SHP77 treated with DMSO at 0.1 percent for 48 hours (cell line): ENCODE data around the gene P2RY8.
"Not testable (repeated sequence)": the region's sequence is repeated elsewhere in the genome, so short reads cannot be mapped to it uniquely, and the experiment has no call there.

Experiments used
- DNase-seq: peaks from one replicate; lab custom pipeline; 2025; lab: John Stamatoyannopoulos, UW

The P2RY8 gene

GRCh38 chrX:1486177-1486576 is 50.8 kb downstream of the P2RY8 start:
- no peak for DNase-seq

- DNase-seq: no peak
Observed at GRCh38 chrX:1485033-1485432, 52.0 kb downstream of the P2RY8 start.

- no peak for DNase-seq
Observed at GRCh38 chrX:1484638-1485019, 52.4 kb downstream of the P2RY8 start.

GRCh38 chrX:1483843-1484637 is 52.9 kb downstream of the P2RY8 start:
- no peak for DNase-seq

- DNase-seq: not testable (repeated sequence)
Observed at GRCh38 chrX:1482530-1482928, 54.5 kb downstream of the P2RY8 start.

- DNase-seq: no peak
Observed at GRCh38 chrX:1481636-1482529, 55.1 kb downstream of the P2RY8 start.

- DNase-seq: no peak
Observed at GRCh38 chrX:1480082-1480785, 56.8 kb downstream of the P2RY8 start.

DNA sequence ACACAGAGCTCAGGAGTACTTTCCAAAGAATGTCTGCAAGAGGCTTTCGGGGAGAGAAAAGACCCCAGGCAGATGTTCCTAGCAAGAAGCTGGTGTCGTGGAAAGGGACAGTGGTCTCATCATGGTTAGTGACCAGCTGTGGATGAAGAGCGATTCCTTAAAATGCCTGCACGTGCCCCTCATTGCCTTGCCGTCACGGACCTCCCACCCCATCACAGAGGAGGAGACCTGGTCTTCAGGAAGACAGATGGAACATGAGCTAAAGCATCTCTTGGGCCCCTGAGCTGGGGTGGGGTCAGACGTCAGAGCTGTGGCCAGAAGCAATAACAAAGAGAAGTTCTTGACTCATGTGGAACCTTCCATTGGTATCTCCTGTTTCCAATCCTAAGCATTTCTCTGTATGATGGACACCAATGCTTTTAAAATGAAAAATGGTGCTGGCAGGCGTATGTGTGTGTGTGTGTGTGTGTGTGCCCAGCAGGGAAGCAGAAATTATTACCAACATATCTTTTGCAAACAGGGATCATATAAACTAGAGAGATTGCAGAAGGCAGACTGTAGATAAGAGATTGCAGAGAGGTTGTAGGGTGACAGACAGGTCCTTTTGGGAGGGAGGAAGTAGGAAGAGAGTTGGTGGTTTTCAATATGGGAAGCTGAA is 59.1 kb downstream of the P2RY8 start:
- no peak for DNase-seq

DNA sequence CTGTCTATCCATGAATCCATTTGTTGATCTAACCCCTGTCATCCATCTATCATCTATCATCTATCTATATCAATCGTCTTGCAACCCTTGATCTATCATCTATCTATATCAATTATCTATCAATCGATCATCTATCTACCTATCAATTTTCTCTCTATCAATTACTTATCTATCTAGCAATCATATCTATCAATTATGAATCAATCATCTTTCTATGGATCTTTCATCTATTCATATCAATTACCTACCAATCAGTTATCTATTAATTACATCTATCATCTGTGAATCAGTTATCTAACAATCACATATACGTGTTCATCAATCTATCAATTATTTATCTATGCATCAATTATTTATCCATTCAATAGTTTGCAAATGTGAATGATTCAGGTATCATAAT is 59.8 kb downstream of the P2RY8 start:
- DNase-seq: no peak

DNA sequence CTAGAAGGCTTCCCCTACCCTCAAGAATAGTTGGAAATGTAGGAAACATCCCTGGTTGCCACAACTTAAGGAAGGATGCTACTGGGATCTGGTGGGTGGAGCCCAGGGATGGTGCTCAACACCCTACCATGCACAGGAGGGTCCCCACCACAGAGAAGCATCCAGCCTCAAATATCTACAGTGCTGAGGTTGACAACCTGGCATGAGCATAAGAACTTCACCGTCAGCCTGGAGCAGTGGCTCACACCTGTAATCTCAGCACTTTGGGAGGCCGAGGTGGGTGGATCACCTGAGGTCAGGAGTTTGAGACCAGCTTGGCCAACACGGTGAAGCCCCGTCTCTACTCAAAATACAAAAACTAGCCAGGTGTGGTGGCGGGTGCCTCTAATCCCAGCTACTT is 60.3 kb downstream of the P2RY8 start:
- DNase-seq: no peak

- no peak for DNase-seq
Observed at GRCh38 chrX:1475881-1476280, 61.1 kb downstream of the P2RY8 start.

DNA sequence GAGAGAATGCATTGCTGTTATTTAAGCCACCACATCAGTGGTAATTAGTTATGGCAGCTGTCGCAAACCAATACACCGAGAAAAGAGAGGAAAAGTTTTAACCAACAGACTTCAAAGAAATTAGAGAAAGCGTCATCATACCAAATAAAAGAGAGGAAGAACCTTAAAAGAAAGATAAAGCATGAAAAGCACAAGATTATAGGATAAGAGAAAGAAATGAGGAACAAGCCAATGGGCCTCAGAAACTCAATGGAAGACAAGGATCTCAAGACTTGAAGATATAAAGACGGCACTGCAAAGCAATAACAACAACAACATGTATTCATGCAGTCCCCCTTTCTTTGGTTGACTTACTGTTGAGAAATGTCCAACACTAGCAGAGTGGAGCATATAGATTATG is 61.5 kb downstream of the P2RY8 start:
- DNase-seq: no peak

- DNase-seq: not testable (repeated sequence)
Observed at GRCh38 chrX:1474593-1474992, 62.4 kb downstream of the P2RY8 start.

DNA sequence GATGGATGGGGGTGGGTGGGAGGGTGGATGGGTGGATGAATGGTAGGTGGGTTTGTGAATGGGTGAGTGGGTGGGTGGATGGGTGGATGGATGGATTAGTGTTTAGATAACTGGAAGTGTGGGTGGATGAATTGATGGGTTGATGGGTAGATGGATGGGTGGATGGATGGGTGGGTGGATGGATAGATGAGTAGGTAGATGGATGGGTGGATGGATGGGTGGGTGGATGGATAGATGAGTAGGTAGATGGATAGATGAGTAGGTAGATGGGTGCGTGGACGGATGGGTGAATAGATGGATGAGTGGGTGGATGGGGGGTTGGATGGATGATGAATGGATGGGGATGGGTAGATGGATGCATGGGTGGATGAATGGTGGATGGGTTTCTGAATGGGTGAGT is 64.0 kb downstream of the P2RY8 start:
- DNase-seq: no peak

DNA sequence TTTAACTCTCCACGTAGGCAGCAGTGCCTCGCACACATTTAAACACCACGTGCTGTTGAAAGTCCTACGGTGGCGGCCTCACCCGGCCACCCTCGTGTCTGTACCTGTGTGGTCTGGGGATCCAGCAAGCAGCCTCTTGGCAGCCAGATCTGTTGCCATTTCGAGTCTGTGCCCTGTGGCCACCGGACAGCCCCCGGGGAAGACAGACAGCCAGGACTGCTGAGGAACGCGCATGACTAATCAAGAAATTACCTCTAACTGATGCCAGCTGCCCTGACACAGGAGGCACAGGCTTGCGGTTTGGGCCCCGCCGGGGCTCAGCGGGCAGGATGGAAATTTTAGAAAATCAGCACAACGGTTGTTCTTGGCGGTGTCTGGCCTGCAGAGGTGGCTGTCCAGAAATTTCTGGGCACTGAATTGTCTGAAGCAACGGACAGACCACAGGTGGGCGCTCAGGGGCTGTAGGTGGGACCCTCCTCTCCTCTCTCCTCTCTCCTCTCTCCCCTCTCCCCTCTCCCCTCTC is 68.7 kb downstream of the P2RY8 start:
- no peak for DNase-seq

DNA sequence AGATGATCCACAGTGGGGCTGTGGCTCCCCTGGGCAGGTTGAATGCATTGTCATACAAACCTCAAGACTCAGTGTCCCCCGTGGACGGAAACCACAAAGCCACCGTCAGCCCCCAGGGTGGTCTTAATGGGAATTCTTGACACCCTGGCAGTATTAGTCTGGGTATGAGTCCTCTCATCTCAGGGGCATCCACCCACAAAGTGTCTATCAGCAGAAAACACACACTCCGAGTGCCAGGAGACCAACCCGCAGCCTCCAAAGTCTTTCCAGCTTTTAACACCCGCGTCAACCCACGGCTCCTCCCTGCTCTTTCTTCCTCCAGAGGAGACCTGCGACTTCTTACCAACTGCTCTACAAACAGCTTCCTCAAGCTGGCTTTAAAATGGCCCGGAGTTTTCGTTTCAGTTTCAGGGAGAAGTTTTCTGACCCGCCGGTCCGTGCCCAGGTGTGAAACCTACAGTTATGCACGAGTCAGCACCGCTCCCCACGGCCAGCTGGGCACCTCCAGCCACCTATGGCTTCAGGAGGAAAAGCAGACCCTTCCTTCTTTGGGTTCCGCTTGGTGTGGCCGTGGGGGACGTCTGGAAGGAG is 69.9 kb downstream of the P2RY8 start:
- DNase-seq: no peak

GRCh38 chrX:1466232-1466661 is 70.7 kb downstream of the P2RY8 start:
- no peak for DNase-seq

DNA sequence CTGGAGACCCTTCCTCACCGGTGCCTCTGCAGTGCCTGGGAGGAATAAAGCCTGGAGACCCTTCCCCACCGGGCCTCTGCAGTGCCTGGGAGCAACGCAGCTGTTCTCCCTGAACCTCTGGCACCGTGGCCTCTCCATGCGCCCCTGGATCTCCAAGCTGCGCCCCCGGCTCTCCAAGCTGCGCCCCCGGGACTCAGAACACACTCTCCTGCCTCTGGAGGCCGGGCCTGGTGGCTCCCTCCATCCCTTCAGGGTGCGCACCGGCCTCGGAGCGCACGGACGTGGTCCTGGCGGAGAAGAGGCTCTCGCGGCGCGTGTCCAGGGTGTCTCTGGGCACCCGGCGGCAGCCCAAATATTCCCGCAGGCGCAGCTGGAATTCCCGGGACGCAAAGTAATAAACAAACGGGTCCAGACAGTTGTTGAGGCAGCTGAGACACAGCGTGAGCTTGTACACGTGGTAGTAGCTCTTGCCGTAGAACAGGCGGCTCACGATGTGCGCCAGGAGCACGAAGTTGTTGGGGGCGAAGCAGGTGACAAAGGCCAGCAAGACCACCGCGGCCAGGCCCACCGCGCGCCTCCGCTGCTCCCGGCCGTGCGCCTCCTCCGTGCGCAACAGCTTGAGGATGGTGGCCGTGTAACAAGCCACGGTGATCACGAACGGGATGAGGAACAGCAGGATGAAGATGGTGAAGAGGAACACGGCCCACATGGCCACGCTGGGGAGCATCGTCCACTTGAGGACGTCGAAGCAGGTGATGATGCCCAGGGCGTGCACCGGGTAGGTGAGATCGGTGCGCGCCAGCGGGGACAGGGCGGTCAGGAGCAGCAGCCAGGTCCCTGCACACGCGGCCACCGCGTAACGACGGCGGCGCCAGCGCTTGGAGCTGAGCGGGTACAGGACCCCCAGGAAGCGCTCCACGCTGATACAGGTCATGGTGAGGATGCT is 71.4 kb downstream of the P2RY8 start:
- no peak for DNase-seq

GRCh38 chrX:1464971-1465285 is 72.1 kb downstream of the P2RY8 start:
- no peak for DNase-seq
